HepG2 (cell line): ENCODE measurements around the gene PLCB1. TPM values are rescaled to one million over a fixed set of nuclear protein-coding genes. Genes with fewer than 3 reads are reported as not detected.
A peak's percentile ranks its signal among the peaks of the same experiment; 100 is the strongest.

ENCODE experiments used
- ATAC-seq: fragments of 200-7000 bp; cut with Tn5 transposase; 3 replicates; pipeline ENCODE4 v1.9.1; 2020; ENCODE audit warnings: mild to moderate bottlenecking, moderate library complexity
- BruUV-seq: library from RNA; stranded (reverse); fragments of 400-500 nt; replicated peaks from 2 replicates; lab custom pipeline; 2021; lab: Mats Ljungman, UMichigan
- CTCF ChIA-PET: fragments of 300-600 bp; formaldehyde crosslinking; extraction: SDS; loops from one replicate; lab custom pipeline; 2021; ENCODE audit warnings: low total read pairs, inconsistent platforms, low intra/inter-chr PET ratio; lab: Yijun Ruan, JAX
- POLR2A ChIA-PET: fragments of 350-600 bp; sonication (Branson Sonifier 250); formaldehyde crosslinking; loops from one replicate; lab custom pipeline; 2020; ENCODE audit warnings: antibody characterized with exemption, inconsistent platforms; lab: Yijun Ruan, JAX
- DNase-seq: peaks from one replicate; pipeline ENCODE4 v3.0.0-alpha.2; 2015; ENCODE audit warnings: low spot score
- FAIRE-seq: peaks from 3 replicates; lab custom pipeline; 2011; peaks lifted over from hg19 to GRCh38; lab: Jason Lieb, UNC
- H2AFZ ChIP-seq: one replicate; pipeline ENCODE4 v1.6.1; 2011; ENCODE audit warnings: low read length, inconsistent platforms
- H3K27ac ChIP-seq: fragments of 300-600 bp; 3 replicates; pipeline ENCODE4 v1.8.0; 2011; ENCODE audit warnings: mixed run types, mild to moderate bottlenecking, mixed read lengths, low read length, inconsistent platforms; ENCODE audit not compliant: insufficient read depth; ENCODE audit errors: extremely low read length
- H3K27me3 ChIP-seq, 2 experiments: fragments of 200-600 bp in 1 of 2; 2 replicates in 1 of 2; 3 replicates in 1 of 2; pipeline versions ENCODE4 v1.6.0 to v1.8.0; 2011; ENCODE audit warnings: low read length in 2 of 2, mild to moderate bottlenecking in 2 of 2, moderate library complexity in 2 of 2, inconsistent platforms in 1 of 2; ENCODE audit not compliant: insufficient read depth in 2 of 2, control insufficient read depth in 1 of 2
- H3K36me3 ChIP-seq, 2 experiments: fragments of 200-600 bp in 1 of 2; replicated peaks in 1 of 2; 2 replicates in 1 of 2; 3 replicates in 1 of 2; pipeline versions ENCODE4 v1.5.1 to v1.8.0; 2011; ENCODE audit warnings: low read length in 2 of 2, inconsistent platforms in 1 of 2; ENCODE audit not compliant: insufficient read depth in 2 of 2, control insufficient read depth in 1 of 2
- H3K4me1 ChIP-seq: 2 replicates; pipeline ENCODE4 v1.5.1; 2012; ENCODE audit warnings: low read length, inconsistent platforms; ENCODE audit not compliant: insufficient read depth
- H3K4me2 ChIP-seq: 2 replicates; pipeline ENCODE4 v1.6.0; 2011; ENCODE audit warnings: low read depth, low read length, inconsistent platforms
- H3K4me3 ChIP-seq, 3 experiments: fragments of 200-600 bp in 1 of 3; sonication (generic), shearing (Covaris generic) in 1 of 3; replicated peaks in 1 of 3; 2 replicates each; pipeline ENCODE4 v1.5.1; 2011 to 2016; ENCODE audit warnings: low read length in 3 of 3, inconsistent platforms in 2 of 3, low read depth in 2 of 3, mild to moderate bottlenecking in 2 of 3, control low read depth in 1 of 3, mixed read lengths in 1 of 3; ENCODE audit not compliant: insufficient read depth in 1 of 3
- H3K79me2 ChIP-seq: one replicate; pipeline ENCODE4 v1.6.1; 2011; ENCODE audit warnings: low read length, inconsistent platforms; ENCODE audit not compliant: insufficient read depth
- H3K9ac ChIP-seq: 2 replicates; pipeline ENCODE4 v1.6.0; 2011; ENCODE audit warnings: mild to moderate bottlenecking, low read depth, low read length, inconsistent platforms; ENCODE audit not compliant: insufficient read depth
- H3K9me3 ChIP-seq: 2 replicates; pipeline ENCODE4 v1.5.1; 2012; ENCODE audit warnings: mild to moderate bottlenecking, low read length
- H4K20me1 ChIP-seq: 2 replicates; pipeline ENCODE4 v1.6.0; 2011; ENCODE audit warnings: inconsistent platforms, mild to moderate bottlenecking, low read length, moderate library complexity; ENCODE audit not compliant: insufficient read depth
- ATF1 ChIP-seq: IDR thresholded peaks from 2 replicates; pipeline ENCODE4 v1.6.1; 2016; ENCODE audit warnings: mild to moderate bottlenecking, control low read depth
- BCL6 ChIP-seq: IDR thresholded peaks from 2 replicates; pipeline ENCODE4 v1.6.1; 2016; ENCODE audit warnings: missing genetic modification reagents, missing compliant biosample characterization
- NFATC3 ChIP-seq: sonication (generic); formaldehyde crosslinking; IDR thresholded peaks from 2 replicates; pipeline ENCODE4 v1.5.1; 2020; ENCODE audit warnings: mild to moderate bottlenecking, missing genetic modification reagents
- ZNF124 ChIP-seq: sonication (generic); formaldehyde crosslinking; IDR thresholded peaks from 2 replicates; pipeline ENCODE4 v1.4.0; 2020; ENCODE audit warnings: missing genetic modification reagents
- ZNF234 ChIP-seq: sonication (generic); formaldehyde crosslinking; conservative IDR thresholded peaks from 2 replicates; pipeline ENCODE4 v1.5.1; 2020; ENCODE audit warnings: mild to moderate bottlenecking, missing genetic modification reagents
- ZNF775 ChIP-seq: sonication (generic); formaldehyde crosslinking; IDR thresholded peaks from 2 replicates; pipeline ENCODE4 v1.4.0; 2020; ENCODE audit warnings: missing genetic modification reagents, mild to moderate bottlenecking, moderate library complexity, borderline replicate concordance
- WGBS: methylation state at CpG from one replicate; pipeline ENCODE4 v1.1.6; 2017; ENCODE audit warnings: low lambda C conversion rate; 5-methylcytosine and 5-hydroxymethylcytosine counted together
- in situ Hi-C: cut with HindIII; loops from 2 replicates; pipeline ENCODE4 v1.10.0; 2017; ENCODE audit warnings: low pct_unique_long_range_greater_than_20kb; ENCODE audit not compliant: extremely low pct_ligation_motif_present
- intact Hi-C: fragments of 100-400 bp; cut with micrococcal nuclease; formaldehyde crosslinking; loops from one replicate; pipeline ENCODE4 v1.10.0; 2022; ENCODE audit not compliant: unreplicated experiment
- polyA plus RNA-seq, 8 experiments: library from polyadenylated mRNA; depleted of rRNA in 3 of 8; stranded (reverse) in 7 of 8; unstranded in 1 of 8; fragments of >200 nt; fragmentation: Illumina TruSeq in 4 of 8; extraction: Trizol in 4 of 8; gene quantifications; 2 replicates each; pipeline versions ENCODE4 v1.2.1 to v1.2.3, GENCODE V29; 2011 to 2016; ENCODE audit warnings: low read depth in 4 of 8, missing spikeins in 1 of 8, mixed read lengths in 1 of 8; ENCODE audit not compliant: insufficient read depth in 1 of 8
- total RNA-seq, 5 experiments: library from RNA; depleted of rRNA; stranded (reverse); fragments of >200 nt; fragmentation: Illumina TruSeq; extraction: Trizol; gene quantifications; 2 replicates each; pipeline ENCODE4 v1.2.3, GENCODE V29; 2016; ENCODE audit warnings: low read depth in 1 of 5
- TF ChIP-seq, protein P1 (sequence below): sonication (generic); IDR thresholded peaks from 2 replicates; pipeline ENCODE4 v1.6.1; 2016; ENCODE audit warnings: low read depth, borderline replicate concordance

Gene PLCB1
- total and polyA plus RNA-seq, 2 of the 13 experiments (the other 11 are each of a cell fraction or from before 2014, with no cell fraction given) = 42.4 to 55.9 TPM

DNA sequence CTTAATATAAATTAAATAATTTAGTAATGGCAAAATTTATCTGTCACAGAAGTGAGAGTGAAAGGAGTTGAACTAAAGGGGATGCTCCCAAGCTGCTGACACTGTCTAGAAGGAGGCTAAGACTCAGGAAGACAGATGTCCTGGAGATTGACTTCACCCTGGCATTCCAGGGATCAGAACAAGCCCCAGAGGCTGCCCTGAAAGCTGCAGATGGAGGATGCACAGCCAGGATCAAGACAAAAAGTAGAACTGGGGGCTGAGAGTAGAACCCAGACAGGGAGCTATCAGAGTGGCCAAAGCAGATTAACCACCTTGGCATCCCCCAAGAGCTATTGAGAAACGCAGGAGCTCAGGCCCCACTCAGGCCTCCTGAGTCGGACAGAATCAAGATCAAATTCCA is 747.6 kb downstream of the PLCB1 start:
- ChIA-PET CTCF (no interaction called here), POLR2A (no interaction called here)
- intact Hi-C loops = no loop called here
- TF ChIP-seq NFATC3 (CRISPR knock-in tag) = no peak
- TF ChIP-seq ZNF234 (CRISPR knock-in tag) = no peak
- no peak for TF ChIP-seq ZNF124 (CRISPR knock-in tag)
- no peak for TF ChIP-seq ATF1 (CRISPR knock-in tag)
- TF ChIP-seq, protein P1, sequence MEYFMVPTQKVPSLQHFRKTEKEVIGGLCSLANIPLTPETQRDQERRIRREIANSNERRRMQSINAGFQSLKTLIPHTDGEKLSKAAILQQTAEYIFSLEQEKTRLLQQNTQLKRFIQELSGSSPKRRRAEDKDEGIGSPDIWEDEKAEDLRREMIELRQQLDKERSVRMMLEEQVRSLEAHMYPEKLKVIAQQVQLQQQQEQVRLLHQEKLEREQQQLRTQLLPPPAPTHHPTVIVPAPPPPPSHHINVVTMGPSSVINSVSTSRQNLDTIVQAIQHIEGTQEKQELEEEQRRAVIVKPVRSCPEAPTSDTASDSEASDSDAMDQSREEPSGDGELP = no peak
- TF ChIP-seq ZNF775 (CRISPR knock-in tag) = no peak
- TF ChIP-seq BCL6 (CRISPR knock-in tag) = no peak
- no peaks in the 10 kb centered on the region for H3K79me2 ChIP-seq
- H3K9ac ChIP-seq = no peak overlapping the region
- H3K9me3 ChIP-seq = no peaks in the 10 kb centered on the region
- in situ Hi-C loops = no loop called here
- FAIRE-seq (no peak), ATAC-seq (peak; percentile 62), DNase-seq (no peak)
- no peaks in the 10 kb centered on the region for H4K20me1 ChIP-seq
- WGBS = 42% methylated on average over 2 of the region's 2 CpGs
- no peak overlapping the region for H2AFZ ChIP-seq
- H3K4me1 ChIP-seq = peaks cover 17% of the 10 kb centered on the region
- 0 out of 2 replicates have a peak overlapping the region, but pooled peaks have one; percentile 5 for H3K4me2 ChIP-seq
- no peaks in the 10 kb centered on the region for H3K27me3 ChIP-seq
- no peak overlapping the region for H3K27ac ChIP-seq
- no peak overlapping the region for H3K4me3 ChIP-seq
- H3K36me3 ChIP-seq = peaks cover 0 to 3% of the 10 kb centered on the region in 2 experiments; a peak in 2 of 5 replicates
- no TSS peak for BruUV-seq
